B cell (primary cell): Measurements from ENCODE around the gene AHRR. TPM values are rescaled to one million over a fixed set of nuclear protein-coding genes. Genes with fewer than 3 reads are reported as not detected.

Experiments
- ATAC-seq: fragments of 200-7000 bp; cut with Tn5 transposase; one replicate; pipeline ENCODE4 v1.10.0; 2021; ENCODE audit warnings: low read depth, mild to moderate bottlenecking, moderate number of reproducible peaks, moderate library complexity
- CTCF ChIA-PET: fragments of 350-600 bp; sonication (Branson Sonifier 250); formaldehyde crosslinking; loops from one replicate; lab custom pipeline; 2021; ENCODE audit warnings: antibody characterized with exemption, inconsistent platforms; lab: Charles Lee
- POLR2A ChIA-PET: fragments of 350-600 bp; sonication (Branson Sonifier 250); formaldehyde crosslinking; loops from one replicate; lab custom pipeline; 2021; ENCODE audit warnings: antibody characterized with exemption; lab: Charles Lee
- DNase-seq: peaks from one replicate; pipeline ENCODE4 v3.0.0; 2013
- H2AFZ ChIP-seq: 2 replicates; pipeline ENCODE4 v1.6.1; 2012; ENCODE audit warnings: mild to moderate bottlenecking, low read depth, low read length; ENCODE audit not compliant: insufficient read depth, poor library complexity, severe bottlenecking
- H3K27ac ChIP-seq, 2 donors: 1 replicate in 1 of 2; 2 replicates in 1 of 2; pipeline ENCODE4 v1.5.1; 2012 to 2013; ENCODE audit warnings: low read length in 2 of 2, mild to moderate bottlenecking in 2 of 2, moderate library complexity in 1 of 2
- H3K27me3 ChIP-seq, 4 experiments: fragments of 200-600 bp in 1 of 4; sonication (generic) in 1 of 4; replicated peaks in 1 of 4; 1 replicate in 2 of 4; 2 replicates in 2 of 4; pipeline versions ENCODE4 v1.6.1 to v1.7.0; 2013 to 2016; ENCODE audit warnings: low read length in 3 of 4, mild to moderate bottlenecking in 2 of 4, mixed read lengths in 1 of 4, moderate library complexity in 1 of 4; ENCODE audit not compliant: insufficient read depth in 4 of 4, control insufficient read depth in 3 of 4; ENCODE audit errors: control extremely low read depth in 1 of 4
- H3K36me3 ChIP-seq, 2 experiments: replicated peaks in 1 of 2; 1 replicate in 1 of 2; 2 replicates in 1 of 2; pipeline versions ENCODE4 v1.6.1 to v1.7.1; 2013; ENCODE audit warnings: low read length in 1 of 2; ENCODE audit not compliant: insufficient read depth in 2 of 2, control insufficient read depth in 1 of 2; ENCODE audit errors: control extremely low read depth in 1 of 2, extremely low read depth in 1 of 2
- H3K4me1 ChIP-seq, 2 donors: fragments of 200-600 bp in 1 of 2; sonication (generic) in 1 of 2; 1 replicate in 1 of 2; 2 replicates in 1 of 2; pipeline versions ENCODE4 v1.5.1 to v1.6.1; 2013 to 2017; ENCODE audit warnings: low read length in 2 of 2; ENCODE audit not compliant: control insufficient read depth in 2 of 2, insufficient read depth in 2 of 2
- H3K4me2 ChIP-seq: replicated peaks from 2 replicates; pipeline ENCODE3; 2012; ENCODE audit warnings: mild to moderate bottlenecking, low read depth, low read length; ENCODE audit not compliant: poor library complexity, severe bottlenecking
- H3K4me3 ChIP-seq, 5 experiments: fragments of 200-600 bp in 1 of 5; sonication (generic) in 1 of 5; 1 replicate in 3 of 5; 2 replicates in 2 of 5; pipeline versions ENCODE4 v1.5.1 to v1.7.0; 2011 to 2016; ENCODE audit warnings: low read length in 4 of 5, mild to moderate bottlenecking in 4 of 5, low read depth in 2 of 5, control low read depth in 1 of 5, moderate library complexity in 1 of 5; ENCODE audit not compliant: insufficient read depth in 1 of 5; ENCODE audit errors: control extremely low read depth in 1 of 5, extremely low read depth in 1 of 5
- H3K79me2 ChIP-seq: fragments of 200-600 bp; sonication (generic); one replicate; pipeline ENCODE4 v1.6.0; 2016; ENCODE audit warnings: low read length; ENCODE audit not compliant: control insufficient read depth, insufficient read depth
- H3K9ac ChIP-seq: fragments of 200-600 bp; sonication (generic); 2 replicates; pipeline ENCODE4 v1.6.1; 2017; ENCODE audit warnings: mild to moderate bottlenecking, low read length, moderate library complexity
- H3K9me3 ChIP-seq, 3 donors: one replicate each; pipeline versions ENCODE4 v1.6.1 to v1.7.1; 2013; ENCODE audit warnings: low read length in 2 of 3; ENCODE audit not compliant: control insufficient read depth in 2 of 3, insufficient read depth in 1 of 3; ENCODE audit errors: control extremely low read depth in 1 of 3
- H4K20me1 ChIP-seq: 2 replicates; pipeline ENCODE4 v1.6.0; 2012; ENCODE audit warnings: mild to moderate bottlenecking, low read length; ENCODE audit not compliant: insufficient read depth, control insufficient read depth, poor library complexity, severe bottlenecking
- H3K27ac Mint-ChIP-seq: one replicate; pipeline ENCODE4 v1.8.0; 2021; ENCODE audit warnings: mixed read lengths
- H3K27me3 Mint-ChIP-seq: one replicate; pipeline ENCODE4 v1.8.0; 2021; ENCODE audit warnings: mixed read lengths
- H3K4me1 Mint-ChIP-seq: one replicate; pipeline ENCODE4 v1.8.0; 2021; ENCODE audit warnings: mixed read lengths
- H3K4me3 Mint-ChIP-seq: one replicate; pipeline ENCODE4 v1.8.0; 2021; ENCODE audit warnings: mixed read lengths
- H3K9me3 Mint-ChIP-seq: one replicate; pipeline ENCODE4 v1.8.0; 2022; ENCODE audit warnings: mixed read lengths; ENCODE audit not compliant: insufficient read depth
- CTCF ChIP-seq: fragments of 200-600 bp; IDR thresholded peaks from one replicate; pipeline ENCODE4 v1.8.0; 2022; ENCODE audit warnings: antibody characterized with exemption, mild to moderate bottlenecking
- EZH2 ChIP-seq: IDR thresholded peaks from 2 replicates; pipeline ENCODE4 v1.6.1; 2012; ENCODE audit warnings: borderline replicate concordance, low read depth, mild to moderate bottlenecking, moderate library complexity, low read length; ENCODE audit not compliant: insufficient read depth, poor library complexity, severe bottlenecking
- WGBS: methylation state at CpG from one replicate; pipeline ENCODE4 v1.1.5; 2013; ENCODE audit warnings: missing lambda C conversion rate; ENCODE audit not compliant: insufficient coverage; 5-methylcytosine and 5-hydroxymethylcytosine counted together
- intact Hi-C: fragments of 100-400 bp; cut with micrococcal nuclease; formaldehyde crosslinking; loops from one replicate; pipeline ENCODE4 v1.10.0; 2022
- polyA plus RNA-seq: library from polyadenylated mRNA; depleted of rRNA; stranded (reverse); fragments of >200 nt; gene quantifications from 2 replicates; pipeline ENCODE4 v1.2.3, GENCODE V29; 2012
- total RNA-seq, 2 donors: library from RNA; stranded (reverse); fragments of 120-200 nt in 1 of 2; gene quantifications; 1 replicate in 1 of 2; 2 replicates in 1 of 2; pipeline versions ENCODE4 v1.2.3 to v1.2.4, GENCODE V29; 2013 to 2022

Gene AHRR
- total and polyA plus RNA-seq, 2 donors (not counting 1 experiment from before 2014, with no cell fraction given): 0.13 to 1.7 TPM

- peaks cover 1 to 34% (median 12%) of the 10 kb centered on the region in 3 donors for H3K9me3 ChIP-seq
- 98% methylated on average over 13 of the region's 18 CpGs for WGBS
Observed at GRCh38 chr5:387491-388265, 66.2 kb downstream of the AHRR start.

More at GRCh38 chr5:387491-388265, 66.2 kb downstream of the AHRR start:
- peaks cover 0 to 29% (median 4%) of the 10 kb centered on the region in 4 experiments for H3K27me3 ChIP-seq
- Mint-ChIP-seq H3K27ac (no peak overlapping the region), H3K4me3 (no peak overlapping the region), H3K27me3 (peaks cover 19% of the 10 kb centered on the region), H3K9me3 (no peaks in the 10 kb centered on the region), H3K4me1 (peaks cover 4% of the 10 kb centered on the region)
- no peak for DNase-seq
- H4K20me1 ChIP-seq: no peaks in the 10 kb centered on the region
- H3K36me3 ChIP-seq: no peaks in the 10 kb centered on the region
- no peak for TF ChIP-seq EZH2
- TF ChIP-seq CTCF: no peak
- no peaks in the 10 kb centered on the region for H3K79me2 ChIP-seq
- no peak overlapping the region for H3K4me2 ChIP-seq
- H3K9ac ChIP-seq: no peak overlapping the region
- intact Hi-C loops: no loop called here
- ChIA-PET CTCF (no interaction called here), POLR2A (no interaction called here)
- no peak overlapping the region for H2AFZ ChIP-seq
- no peak overlapping the region for H3K4me3 ChIP-seq
- H3K4me1 ChIP-seq: no peaks in the 10 kb centered on the region
- no peak overlapping the region for H3K27ac ChIP-seq
- no peak for ATAC-seq
